IPS-NIHi11 (cell line): ENCODE measurements around the gene COL21A1.
A peak's percentile ranks its signal among the peaks of the same experiment; 100 is the strongest.
"Not testable (repeated sequence)": the region's sequence is repeated elsewhere in the genome, so short reads cannot be mapped to it uniquely, and the experiment has no call there.

Experiments
- DNase-seq: peaks from one replicate; pipeline ENCODE4 v3.0.0; 2012; ENCODE audit warnings: mixed read lengths, low spot score

Gene COL21A1

DNA sequence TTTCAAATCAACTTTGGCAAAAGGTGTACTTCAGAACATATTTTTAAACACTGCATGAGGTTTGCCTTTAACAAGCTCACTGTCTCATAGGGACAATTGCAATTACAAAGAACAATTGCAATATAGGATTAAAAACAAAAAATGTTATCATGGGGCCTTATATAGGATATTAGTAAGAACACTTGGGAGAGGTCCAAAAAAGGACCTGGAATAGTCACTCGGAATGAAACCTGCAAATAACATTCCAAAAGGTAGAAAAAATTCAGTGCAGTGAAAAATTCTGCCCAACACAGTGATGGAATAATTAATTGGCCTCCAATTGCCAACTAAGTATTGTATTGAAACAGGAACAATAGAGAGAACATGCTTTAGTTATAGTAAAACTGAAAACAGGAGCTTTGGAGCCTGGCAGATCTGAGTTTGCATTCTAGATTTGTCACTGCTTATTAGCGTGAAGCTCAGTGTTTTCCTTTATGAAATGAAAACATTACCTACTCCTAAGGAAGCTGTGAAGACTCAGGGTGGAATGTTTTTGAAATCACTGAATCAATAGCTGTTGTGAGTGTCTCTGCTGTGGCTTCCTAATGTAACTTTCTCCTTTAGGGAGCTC lies 199.3 kb downstream of the COL21A1 start:
- DNase-seq: no peak

- DNase-seq: no peak
These were observed 200.8 kb downstream of the COL21A1 start for GRCh38 chr6:56046576-56046975.

- no peak for DNase-seq
These were observed 203.6 kb downstream of the COL21A1 start for GRCh38 chr6:56043761-56044160.

DNA sequence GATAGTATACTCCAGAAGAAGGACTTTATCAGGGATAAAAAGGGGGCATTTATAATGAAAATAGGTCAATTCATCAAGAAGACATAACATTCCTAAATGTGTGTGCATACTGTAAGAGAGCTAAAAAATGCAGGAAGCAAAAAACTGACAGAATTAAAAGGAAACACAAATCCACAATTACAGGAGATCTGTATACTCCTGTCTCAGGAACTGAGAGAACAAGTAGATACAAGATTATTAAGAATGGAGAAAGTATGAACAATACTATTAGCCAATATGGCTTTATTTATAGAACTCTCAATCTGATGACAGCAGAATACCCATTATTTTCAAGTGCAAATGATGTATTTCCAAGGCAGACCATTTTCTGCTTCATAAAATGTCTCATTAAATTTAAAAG lies 204.3 kb downstream of the COL21A1 start:
- DNase-seq: no peak

DNA sequence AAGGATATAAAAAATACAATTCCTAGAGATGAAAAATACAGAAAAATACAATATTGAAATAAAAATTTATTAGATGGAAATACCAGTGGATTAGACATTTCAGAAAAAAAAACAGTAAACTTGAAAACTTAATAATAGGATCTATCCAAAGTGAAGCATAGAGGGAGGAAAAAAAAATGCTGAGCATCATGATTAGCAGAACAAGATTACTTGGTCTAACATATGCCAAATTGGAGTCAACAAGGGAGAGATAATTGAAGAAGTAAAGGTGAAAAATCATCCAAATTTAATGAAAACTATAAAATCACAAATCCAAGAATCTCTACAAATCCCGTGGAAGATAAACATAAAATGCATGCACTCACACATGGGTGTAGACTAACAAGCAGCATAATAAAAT lies 205.8 kb downstream of the COL21A1 start:
- DNase-seq: no peak

GRCh38 chr6:56040889-56041301 lies 206.5 kb downstream of the COL21A1 start:
- no peak for DNase-seq

DNA sequence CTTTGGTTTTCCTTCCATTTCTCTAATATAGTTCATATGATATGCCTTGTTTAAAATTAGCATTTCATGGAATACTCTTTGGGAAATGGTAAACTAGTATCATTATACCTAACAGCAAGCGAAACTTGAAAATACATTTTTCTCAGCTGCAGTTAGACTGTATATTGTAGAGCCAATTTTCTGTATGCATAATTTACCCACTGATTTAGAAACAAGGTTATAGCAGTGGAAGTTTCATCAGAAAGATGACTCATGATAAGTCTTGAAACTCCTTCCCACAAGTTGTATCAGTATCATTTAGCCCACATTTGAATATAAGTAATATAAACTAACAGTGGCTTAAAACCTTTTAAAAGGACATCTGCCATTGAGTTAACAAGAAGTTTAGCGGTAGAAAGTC lies 207.2 kb downstream of the COL21A1 start:
- DNase-seq: no peak

GRCh38 chr6:56038764-56039163 lies 208.6 kb downstream of the COL21A1 start:
- DNase-seq: no peak

DNA sequence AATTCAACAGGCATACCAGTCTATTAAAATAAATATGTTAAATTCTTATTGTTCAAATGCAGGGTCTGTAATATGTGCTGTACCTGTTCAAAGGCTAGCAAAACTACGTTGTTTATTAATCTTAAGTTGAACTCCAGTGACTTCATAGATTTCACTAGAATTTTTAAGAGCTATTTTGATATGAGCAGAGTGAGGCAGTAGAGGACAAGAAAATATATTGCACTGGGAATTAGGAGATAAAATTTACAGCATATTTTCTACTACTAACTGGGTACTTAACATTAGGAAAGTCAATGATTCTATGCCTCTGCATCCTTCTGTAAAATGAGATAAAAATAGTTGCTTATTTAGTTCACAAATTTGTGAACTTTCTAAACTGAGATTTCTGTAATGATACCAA lies 209.8 kb downstream of the COL21A1 start:
- DNase-seq: no peak

DNA sequence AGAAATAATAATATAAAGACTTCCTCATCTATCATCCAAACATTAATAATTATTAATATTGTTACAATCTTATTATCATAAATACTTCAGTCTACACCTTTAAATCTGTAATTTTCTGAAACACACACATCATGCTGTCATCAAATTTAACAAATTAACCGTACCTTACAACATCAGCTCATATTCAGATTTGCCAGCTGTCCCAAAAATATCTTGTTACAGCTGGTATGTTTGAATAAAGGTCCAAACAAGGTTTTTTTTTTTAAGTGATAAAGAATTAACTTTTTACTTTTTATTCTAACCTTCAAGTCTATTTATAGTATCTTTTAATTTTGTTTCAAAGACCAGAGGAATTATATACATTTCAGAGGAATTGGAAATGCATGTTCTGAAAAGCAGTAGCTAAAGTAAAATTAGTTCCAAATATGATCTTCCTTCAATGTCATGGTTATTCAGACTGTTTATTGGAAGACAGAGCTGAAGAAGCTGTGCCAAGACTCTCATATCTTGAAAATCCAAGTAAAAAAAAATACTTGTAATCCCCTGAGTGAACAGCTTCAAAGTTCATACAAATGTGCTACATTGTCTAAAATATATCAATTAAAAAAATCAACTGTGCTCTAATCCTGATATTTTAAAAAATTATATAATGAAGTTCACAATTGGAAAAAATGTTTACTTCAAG lies 210.3 kb downstream of the COL21A1 start:
- DNase-seq: no peak

GRCh38 chr6:56033401-56033800 lies 214.0 kb downstream of the COL21A1 start:
- no peak for DNase-seq

DNA sequence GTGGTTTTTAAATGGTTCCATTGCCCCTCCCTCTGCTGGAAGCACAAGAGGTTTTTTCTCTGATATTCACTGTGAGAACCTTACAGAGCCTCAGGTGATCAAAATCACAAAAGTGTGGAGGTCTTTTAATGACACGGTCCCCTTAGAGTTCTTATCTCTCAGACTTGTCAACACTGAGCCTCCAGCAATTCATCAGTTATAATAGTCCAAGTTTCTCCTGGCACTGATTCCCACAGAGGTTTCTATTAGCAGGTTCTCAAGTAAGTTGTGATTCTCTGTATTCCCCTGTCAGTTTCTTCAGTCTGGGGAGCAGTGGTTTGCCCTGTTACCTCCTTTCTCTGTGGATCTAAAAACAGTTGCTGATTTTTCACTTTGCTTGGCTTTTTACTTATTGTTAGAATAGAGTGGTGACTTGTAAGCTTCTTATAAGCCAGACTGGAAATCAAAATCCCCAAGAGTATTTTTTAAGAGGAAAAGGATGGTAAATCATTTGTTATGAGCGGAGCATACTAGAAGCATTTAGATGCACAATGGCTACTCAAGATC lies 214.6 kb downstream of the COL21A1 start:
- no peak for DNase-seq

DNA sequence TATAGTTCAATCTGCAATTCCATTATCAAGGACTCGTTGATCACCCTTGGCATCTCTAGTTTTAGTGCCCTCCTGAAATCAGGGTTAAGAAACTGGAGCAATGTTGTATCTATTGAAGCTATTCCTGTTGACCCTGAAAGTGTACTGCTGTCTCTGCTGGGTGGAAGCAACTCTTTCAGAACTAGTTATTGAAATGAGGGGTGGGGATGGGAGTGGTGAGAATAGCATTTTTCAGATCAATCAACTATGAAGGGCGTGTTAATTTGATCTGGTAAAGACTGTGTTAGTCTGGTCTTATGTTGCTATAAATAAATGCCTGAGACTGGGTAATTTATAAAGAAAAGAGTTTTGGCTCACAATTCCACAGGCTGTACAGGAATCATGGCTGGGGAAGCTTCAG lies 219.5 kb downstream of the COL21A1 start:
- DNase-seq: no peak

DNA sequence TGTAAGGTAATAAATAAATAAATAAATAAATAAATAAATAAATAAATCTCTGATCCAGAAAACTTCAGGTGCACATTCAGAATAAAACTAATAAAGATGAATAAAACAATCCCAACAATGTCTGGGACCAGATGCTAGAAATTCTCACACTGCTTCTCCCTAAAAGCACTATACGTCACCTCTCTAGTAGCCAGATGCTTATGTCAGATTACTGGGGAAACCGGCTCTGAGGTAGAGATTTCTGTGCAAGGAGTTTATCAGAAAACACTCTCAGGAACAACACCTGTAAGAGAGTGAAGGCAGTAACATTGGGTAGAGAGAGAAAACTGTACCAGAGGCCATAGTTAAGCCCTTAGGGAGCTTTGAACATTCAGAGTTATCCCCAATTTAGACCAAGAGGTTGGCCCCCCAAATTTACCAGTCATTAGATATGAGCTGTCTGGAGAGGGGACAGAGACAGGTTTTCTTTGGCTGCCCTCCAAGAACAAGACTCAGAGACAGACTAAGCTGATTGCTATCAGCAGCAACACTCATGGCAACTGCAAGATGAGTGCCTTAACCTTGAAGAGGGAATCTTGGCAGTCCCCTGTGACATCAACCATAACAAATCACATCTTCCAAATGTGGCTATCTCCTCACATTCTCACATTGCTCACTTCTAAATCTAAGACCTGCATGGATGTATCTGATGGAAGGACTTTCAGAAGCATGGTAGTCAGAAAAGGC lies 220.8 kb downstream of the COL21A1 start:
- no peak for DNase-seq

GRCh38 chr6:56025795-56026194 lies 221.6 kb downstream of the COL21A1 start:
- no peak for DNase-seq

DNA sequence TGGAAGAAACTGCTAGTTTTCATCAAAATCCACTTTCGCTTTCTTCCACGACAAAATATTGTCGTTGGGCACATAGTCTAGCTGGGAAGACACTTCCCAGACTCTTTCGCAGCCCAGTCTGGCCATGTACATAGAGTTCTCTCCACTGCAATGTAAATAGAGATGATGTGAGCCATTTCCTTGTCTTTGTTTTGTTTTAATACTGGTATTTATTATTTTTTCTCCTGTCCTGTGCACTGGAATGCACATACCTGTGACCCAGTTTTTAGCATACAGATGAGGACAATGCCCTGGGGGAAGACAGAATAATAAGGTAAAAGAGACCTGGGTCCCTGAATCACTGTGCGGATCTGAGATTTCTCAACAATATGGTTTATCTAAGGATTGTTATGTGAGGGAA lies 222.4 kb downstream of the COL21A1 start:
- DNase-seq: no peak

- DNase-seq: peak; percentile 14
These were observed 223.6 kb downstream of the COL21A1 start for GRCh38 chr6:56023829-56024228.

DNA sequence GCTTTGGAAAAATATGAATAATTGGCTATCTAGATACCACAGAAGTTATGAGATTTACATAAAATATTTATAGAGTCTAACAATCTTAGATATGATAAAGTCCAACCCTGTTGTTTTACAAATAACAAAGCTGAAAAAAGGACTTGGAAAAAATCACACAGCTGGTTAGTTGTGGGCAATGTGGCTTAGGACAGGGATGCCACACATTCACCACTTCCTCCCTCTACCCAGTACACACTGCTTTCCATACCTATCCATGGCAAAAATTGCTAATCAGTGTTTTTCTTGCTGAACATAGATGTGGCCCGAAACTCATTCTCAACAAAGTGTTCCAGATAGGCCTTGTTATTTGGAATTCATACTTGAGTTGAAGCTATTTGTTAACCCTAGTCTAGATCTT lies 224.7 kb downstream of the COL21A1 start:
- no peak for DNase-seq

- DNase-seq: peak; percentile 17
These were observed 225.4 kb downstream of the COL21A1 start for GRCh38 chr6:56021943-56022342.

DNA sequence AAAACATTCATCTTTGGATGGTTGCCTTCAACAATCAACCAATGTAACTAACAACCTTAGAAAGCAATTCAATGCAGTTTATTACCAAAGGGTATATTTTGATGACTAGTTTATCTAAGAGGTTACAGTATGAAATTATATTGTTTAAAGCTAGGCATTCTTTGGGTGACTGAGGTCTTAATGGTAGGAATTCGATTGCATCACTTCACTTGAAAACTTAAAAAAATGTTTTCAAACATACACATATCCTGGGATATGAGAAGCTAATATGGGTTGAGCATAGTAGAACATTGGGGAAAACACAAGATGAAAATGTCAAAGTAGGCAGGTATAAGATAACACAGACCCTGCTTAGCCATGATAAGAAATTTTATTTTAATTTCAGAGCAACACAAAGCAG lies 227.4 kb downstream of the COL21A1 start:
- no peak for DNase-seq

DNA sequence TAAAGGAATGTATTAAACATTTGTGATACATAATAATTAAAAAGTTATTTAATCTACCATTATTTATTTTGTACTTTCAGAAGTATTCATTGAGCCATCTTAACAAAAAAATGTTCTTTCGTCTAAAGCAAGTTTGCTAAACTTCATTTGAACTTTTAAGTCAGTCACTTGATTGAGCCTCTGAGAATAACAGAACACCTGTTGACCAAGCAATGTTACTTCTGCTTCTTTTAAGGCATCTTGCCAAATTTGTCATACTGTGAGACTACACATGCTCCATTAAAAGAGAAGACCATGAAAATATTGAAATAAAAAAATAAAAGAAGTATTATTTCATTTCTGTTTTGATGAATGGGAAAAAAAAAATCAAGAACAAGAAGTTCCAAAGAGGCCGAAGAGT lies 230.2 kb downstream of the COL21A1 start:
- no peak for DNase-seq

DNA sequence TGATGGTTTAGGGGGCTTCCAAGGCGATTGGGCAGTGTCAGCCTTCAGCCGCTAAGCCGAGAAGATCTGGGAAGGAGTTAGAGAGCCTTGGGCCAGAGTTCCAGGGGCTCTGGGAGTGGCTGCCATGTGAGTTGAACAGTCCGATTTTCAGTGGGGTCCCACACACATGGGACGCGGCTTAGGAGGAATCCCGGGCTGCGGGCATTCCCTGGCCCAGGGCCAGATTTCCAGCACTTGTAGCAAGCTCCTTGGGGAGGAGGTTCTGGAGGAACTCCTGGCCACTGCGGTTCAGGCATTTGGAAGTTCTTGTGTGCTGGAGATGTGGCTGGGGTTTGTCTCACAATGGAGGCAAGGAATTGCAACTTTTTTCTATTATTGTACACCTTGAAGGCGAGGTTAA lies 233.3 kb downstream of the COL21A1 start:
- DNase-seq: not testable (repeated sequence)

- no peak for DNase-seq
These were observed 237.7 kb downstream of the COL21A1 start for GRCh38 chr6:56009636-56010035.
